ENCODE results near the gene SGPP1.
"Not testable (repeated sequence)": the region's sequence is repeated elsewhere in the genome, so short reads cannot be mapped to it uniquely, and the experiment has no call there.

Gene SGPP1

DNA sequence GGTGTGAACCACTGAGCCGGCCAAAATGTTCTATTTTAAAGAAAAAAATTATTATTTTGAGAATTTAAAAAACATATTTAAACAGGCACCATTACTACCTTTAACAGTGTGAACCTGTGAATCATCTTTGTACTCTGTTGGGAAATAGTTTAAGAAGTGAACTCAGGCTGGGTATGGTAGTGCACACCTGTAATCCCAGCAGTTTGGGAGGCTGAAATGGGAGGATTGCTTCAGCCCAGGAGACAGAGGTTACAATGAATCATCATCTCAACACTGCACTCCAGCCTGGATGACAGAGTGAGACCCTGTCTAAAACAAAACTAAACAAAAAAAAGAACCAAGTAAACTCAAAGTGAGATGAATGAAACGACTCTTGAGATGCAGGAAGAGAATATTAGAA is 83.1 kb downstream of the SGPP1 start:
- no peak for DNase-seq (ENCODE audit: low read depth)
- H3K4me3 ChIP-seq (ENCODE audit: low read depth, low read length) = no peak overlapping the region

DNA sequence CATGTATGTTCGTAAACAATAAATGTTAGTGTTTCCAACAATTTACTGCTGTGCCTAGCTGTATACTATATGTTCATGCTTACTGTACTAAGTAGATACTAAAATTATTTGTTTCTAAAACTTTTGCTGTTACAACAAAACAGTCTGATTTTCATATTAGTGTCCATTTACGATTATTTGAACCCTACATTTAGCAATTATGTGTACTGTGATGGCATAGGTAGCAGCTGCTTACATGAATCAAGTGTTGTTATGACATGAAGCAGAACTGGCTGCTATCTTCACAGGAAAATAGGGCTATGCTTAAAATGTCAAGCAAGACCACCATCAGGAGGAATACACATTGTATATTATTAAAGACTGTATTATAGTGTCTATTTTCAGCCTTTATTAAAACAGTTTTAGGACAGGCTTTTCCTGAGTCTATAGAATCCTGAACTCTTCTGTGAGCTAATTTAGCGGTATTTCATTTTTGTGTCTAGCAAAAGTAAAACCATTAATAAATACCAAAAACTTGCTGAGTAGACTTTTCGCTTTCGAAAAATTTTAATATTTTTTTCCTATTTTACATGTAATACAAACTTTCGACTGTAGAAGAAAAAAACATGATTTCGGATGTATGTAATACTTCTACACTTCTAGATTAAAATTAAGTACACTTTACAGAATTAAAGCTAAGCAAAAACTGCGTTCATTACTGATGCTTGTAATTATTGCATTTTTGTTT is 85.0 kb downstream of the SGPP1 start:
- no peak for DNase-seq (ENCODE audit: low read depth)
- peak overlapping the region; percentile 81 for H3K4me3 ChIP-seq (ENCODE audit: low read depth, low read length)

DNA sequence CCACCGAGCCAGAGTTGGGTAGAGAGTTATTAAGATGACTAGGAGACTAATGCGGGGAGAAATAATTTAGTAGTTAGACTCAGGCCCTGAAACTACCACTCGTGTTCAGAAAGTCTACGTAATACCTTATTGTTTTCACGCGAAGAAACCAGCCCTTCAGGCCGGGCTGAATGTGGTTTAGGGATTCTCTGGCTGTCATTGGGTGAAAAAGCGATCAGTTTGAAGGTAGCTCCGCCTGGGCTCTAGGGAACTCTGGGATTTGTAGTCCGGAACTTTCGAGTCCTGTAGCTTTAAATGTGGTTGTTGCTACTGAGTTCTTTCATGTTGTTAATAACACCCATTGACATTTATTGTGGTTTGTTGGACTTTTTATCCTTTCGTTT is 85.6 kb downstream of the SGPP1 start:
- peak; percentile 86 for DNase-seq (ENCODE audit: low read depth)

DNA sequence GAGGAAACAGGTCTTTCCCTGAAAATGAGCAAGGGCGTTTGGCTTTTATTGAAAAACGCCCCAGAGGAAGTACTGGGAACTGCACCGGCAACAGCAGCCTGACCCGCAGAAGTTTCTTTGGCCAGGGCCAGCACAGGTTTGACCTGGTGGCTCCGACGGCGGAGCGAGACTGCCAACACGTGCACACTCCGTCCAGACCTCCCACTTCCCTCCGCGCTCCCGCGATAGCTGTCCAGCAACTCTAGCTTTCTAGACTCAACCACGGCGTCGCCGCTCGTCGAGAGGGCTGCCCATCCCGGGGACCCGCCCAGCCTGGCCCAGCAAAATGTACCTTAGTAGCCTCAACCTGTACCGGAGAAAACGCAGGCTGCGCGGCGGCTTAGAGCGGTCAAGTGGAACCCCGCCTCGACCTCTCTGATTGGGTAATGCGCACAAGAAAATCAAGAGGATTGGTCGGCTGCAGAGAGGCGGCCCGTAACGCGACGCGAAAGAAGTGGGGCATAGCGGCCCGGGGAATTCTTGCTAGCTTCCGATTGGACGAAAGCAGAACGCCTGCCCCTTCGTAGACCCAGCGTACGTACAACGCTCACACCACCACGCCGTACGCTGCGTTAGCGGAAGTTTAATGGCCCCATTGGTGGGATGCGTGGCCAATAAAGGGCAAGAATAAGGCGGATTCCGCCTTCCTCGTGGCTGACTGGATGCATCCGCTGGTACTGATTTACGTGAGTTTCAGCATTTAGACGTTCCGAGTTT is 86.2 kb downstream of the SGPP1 start, which contains the start of gene WDR89:
TSS of gene WDR89 (minus strand) at position 399 of the 756 bp plus-strand sequence. CDS start 41,929 bp downstream, outside the sequence.
- DNase-seq (ENCODE audit: low read depth) = peak; percentile 99
- H3K4me3 ChIP-seq (ENCODE audit: low read depth, low read length) = peak within 1 kb of the TSS; percentile 81

More for the DNA sequence above, 85.6 kb downstream of the SGPP1 start:
- H3K4me3 ChIP-seq (ENCODE audit: low read depth, low read length) = peak overlapping the region; percentile 81

DNA sequence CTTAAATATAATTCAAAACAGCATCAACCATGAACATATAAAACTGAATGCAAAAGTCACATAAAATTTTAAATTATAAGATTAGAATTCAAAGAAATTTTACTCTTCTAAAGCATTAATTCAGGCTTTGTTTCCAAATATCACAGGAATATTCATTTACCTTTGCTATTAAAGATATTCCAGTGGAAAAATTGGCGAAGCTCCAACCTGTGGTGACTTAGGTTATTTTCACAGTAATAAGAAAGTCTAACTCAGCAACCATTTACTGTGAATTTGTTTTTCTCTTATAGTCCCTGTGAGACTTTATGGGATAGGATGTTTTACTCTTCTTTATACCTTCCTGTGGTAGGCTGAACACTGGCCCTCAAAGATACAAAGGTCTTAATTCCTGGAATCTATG is 89.4 kb downstream of the SGPP1 start:
- H3K4me3 ChIP-seq (ENCODE audit: low read depth, low read length) = no peak overlapping the region

DNA sequence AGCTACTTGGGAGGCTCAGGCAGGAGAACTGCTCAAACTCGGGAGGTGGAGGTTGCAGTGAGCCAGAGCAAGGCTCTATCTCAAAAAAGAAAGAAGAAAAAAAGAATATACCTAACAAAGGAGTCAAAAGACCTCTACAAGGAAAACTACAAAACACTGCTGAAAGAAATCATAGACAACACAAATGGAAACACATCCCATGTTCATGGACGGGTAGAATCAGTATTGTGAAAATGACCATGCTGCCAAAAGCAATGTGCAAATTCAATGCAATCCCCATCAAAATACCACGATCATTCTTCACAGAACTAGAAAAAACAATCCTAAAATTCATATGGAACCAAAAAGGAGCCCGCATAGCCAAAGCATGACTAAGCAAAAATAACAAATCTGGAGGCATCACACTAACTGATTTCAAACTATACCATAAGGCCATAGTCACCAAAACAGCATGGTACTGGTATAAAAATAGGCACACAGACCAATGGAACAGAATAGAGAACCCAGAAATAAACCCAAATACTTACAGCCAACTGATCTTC is 91.7 kb downstream of the SGPP1 start:
- H3K4me3 ChIP-seq (ENCODE audit: low read depth, low read length); DNase-seq (ENCODE audit: low read depth): not testable (repeated sequence)

More for the DNA sequence above, 89.4 kb downstream of the SGPP1 start:
- DNase-seq (ENCODE audit: low read depth) = no peak

All from skeletal muscle cell (primary cell).